Hepatocyte (in vitro differentiated cells): ENCODE results near the gene ENPP1.

Source experiments
- EZH2 ChIP-seq: fragments of 200-600 bp; sonication (generic); IDR thresholded peaks from 2 replicates; pipeline ENCODE4 v1.6.1; 2016; ENCODE audit warnings: antibody characterized with exemption, mild to moderate bottlenecking, borderline replicate concordance
- EZH2phosphoT487 ChIP-seq: fragments of 200-600 bp; sonication (generic); IDR thresholded peaks from one replicate; pipeline ENCODE4 v1.6.1; 2018; ENCODE audit warnings: antibody characterized with exemption, mild to moderate bottlenecking, low read depth, moderate library complexity; ENCODE audit not compliant: unreplicated experiment, severe bottlenecking
- TF ChIP-seq, protein P1 (sequence below): fragments of 200-600 bp; sonication (generic); IDR thresholded peaks from 2 replicates; pipeline ENCODE4 v1.5.1; 2016; ENCODE audit warnings: antibody characterized with exemption, mild to moderate bottlenecking; ENCODE audit not compliant: poor library complexity

GRCh38 chr6:131762984-131763383, 44.8 kb upstream of the ENPP1 start:
- TF ChIP-seq, protein P1, sequence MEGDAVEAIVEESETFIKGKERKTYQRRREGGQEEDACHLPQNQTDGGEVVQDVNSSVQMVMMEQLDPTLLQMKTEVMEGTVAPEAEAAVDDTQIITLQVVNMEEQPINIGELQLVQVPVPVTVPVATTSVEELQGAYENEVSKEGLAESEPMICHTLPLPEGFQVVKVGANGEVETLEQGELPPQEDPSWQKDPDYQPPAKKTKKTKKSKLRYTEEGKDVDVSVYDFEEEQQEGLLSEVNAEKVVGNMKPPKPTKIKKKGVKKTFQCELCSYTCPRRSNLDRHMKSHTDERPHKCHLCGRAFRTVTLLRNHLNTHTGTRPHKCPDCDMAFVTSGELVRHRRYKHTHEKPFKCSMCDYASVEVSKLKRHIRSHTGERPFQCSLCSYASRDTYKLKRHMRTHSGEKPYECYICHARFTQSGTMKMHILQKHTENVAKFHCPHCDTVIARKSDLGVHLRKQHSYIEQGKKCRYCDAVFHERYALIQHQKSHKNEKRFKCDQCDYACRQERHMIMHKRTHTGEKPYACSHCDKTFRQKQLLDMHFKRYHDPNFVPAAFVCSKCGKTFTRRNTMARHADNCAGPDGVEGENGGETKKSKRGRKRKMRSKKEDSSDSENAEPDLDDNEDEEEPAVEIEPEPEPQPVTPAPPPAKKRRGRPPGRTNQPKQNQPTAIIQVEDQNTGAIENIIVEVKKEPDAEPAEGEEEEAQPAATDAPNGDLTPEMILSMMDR, result no peak
- TF ChIP-seq EZH2, result no peak
- TF ChIP-seq EZH2phosphoT487, result no peak
